Caco-2 (cell line): ENCODE measurements around the gene DYNC1LI1. TPM values are rescaled to one million over a fixed set of nuclear protein-coding genes. Genes with fewer than 3 reads are reported as not detected.
A peak's percentile ranks its signal among the peaks of the same experiment; 100 is the strongest.
"Not testable (repeated sequence)": the region's sequence is repeated elsewhere in the genome, so short reads cannot be mapped to it uniquely, and the experiment has no call there.

ENCODE experiments used
- BruUV-seq: library from RNA; stranded (reverse); fragments of 400-500 nt; replicated peaks from 2 replicates; lab custom pipeline; 2021; lab: Mats Ljungman, UMichigan
- CTCF ChIA-PET: fragments of 300-600 bp; sonication (Branson Sonifier 250); formaldehyde crosslinking; loops from one replicate; lab custom pipeline; 2022; ENCODE audit warnings: antibody characterized with exemption; lab: Charles Lee
- POLR2A ChIA-PET: fragments of 300-600 bp; sonication (Branson Sonifier 250); formaldehyde crosslinking; loops from one replicate; lab custom pipeline; 2022; ENCODE audit warnings: antibody characterized with exemption; lab: Charles Lee
- DNase-seq, 2 experiments: peaks; one replicate each; pipeline versions ENCODE4 v3.0.0 to v3.0.0-alpha.2; 2020 to 2022
- H3K27me3 ChIP-seq: replicated peaks from 2 replicates; pipeline ENCODE4 v1.6.0; 2011; ENCODE audit warnings: low read length; ENCODE audit not compliant: control insufficient read depth, insufficient read depth
- H3K36me3 ChIP-seq: 2 replicates; pipeline ENCODE4 v1.5.1; 2011; ENCODE audit warnings: low read length; ENCODE audit not compliant: control insufficient read depth, insufficient read depth
- H3K4me1 ChIP-seq: fragments of 250-450 bp; sonication (Bioruptor Pico); 2 replicates; pipeline ENCODE4 v1.5.1; 2020; ENCODE audit warnings: mild to moderate bottlenecking
- H3K4me3 ChIP-seq: 2 replicates; pipeline ENCODE4 v1.5.1; 2011; ENCODE audit warnings: low read depth, mild to moderate bottlenecking, control low read depth, low read length
- H3K9me3 ChIP-seq: fragments of 250-450 bp; sonication (Bioruptor Pico); 2 replicates; pipeline ENCODE4 v1.5.1; 2020; ENCODE audit warnings: mild to moderate bottlenecking, moderate library complexity
- H3K27ac Mint-ChIP-seq: one replicate; pipeline ENCODE4 v1.8.0; 2022; ENCODE audit warnings: mixed read lengths; ENCODE audit not compliant: unreplicated experiment
- H3K27me3 Mint-ChIP-seq: one replicate; pipeline ENCODE4 v1.8.0; 2022; ENCODE audit warnings: mixed read lengths; ENCODE audit not compliant: insufficient read depth, unreplicated experiment
- H3K36me3 Mint-ChIP-seq: one replicate; pipeline ENCODE4 v1.8.0; 2022; ENCODE audit warnings: mild to moderate bottlenecking, mixed read lengths; ENCODE audit not compliant: insufficient read depth, unreplicated experiment
- H3K4me1 Mint-ChIP-seq: one replicate; pipeline ENCODE4 v1.8.0; 2022; ENCODE audit warnings: low read depth, mixed read lengths; ENCODE audit not compliant: unreplicated experiment
- H3K4me3 Mint-ChIP-seq: one replicate; pipeline ENCODE4 v1.8.0; 2022; ENCODE audit warnings: mild to moderate bottlenecking, moderate library complexity, mixed read lengths; ENCODE audit not compliant: unreplicated experiment
- H3K9me3 Mint-ChIP-seq: one replicate; pipeline ENCODE4 v1.8.0; 2022; ENCODE audit warnings: mixed read lengths; ENCODE audit not compliant: unreplicated experiment
- intact Hi-C: fragments of 100-400 bp; cut with micrococcal nuclease; formaldehyde crosslinking; loops from one replicate; pipeline ENCODE4 v1.10.0; 2022; ENCODE audit not compliant: unreplicated experiment
- total RNA-seq: library from RNA; stranded (reverse); gene quantifications from 2 replicates; pipeline ENCODE4 v1.2.3, GENCODE V29; 2022
- TF ChIP-seq, protein P1 (sequence below), 2 experiments: fragments of 200-600 bp in 1 of 2; IDR thresholded peaks; 1 replicate in 1 of 2; 2 replicates in 1 of 2; pipeline versions ENCODE4 v1.5.1 to v1.8.0; 2011 to 2022; ENCODE audit warnings: antibody characterized with exemption in 1 of 2, control low read depth in 1 of 2, inconsistent platforms in 1 of 2, low read depth in 1 of 2, low read length in 1 of 2, mild to moderate bottlenecking in 1 of 2, moderate library complexity in 1 of 2; ENCODE audit not compliant: insufficient read depth in 1 of 2, severe bottlenecking in 1 of 2, unreplicated experiment in 1 of 2

The DYNC1LI1 gene
- total RNA-seq, 1 experiment from 2014 or later, result 35.4 TPM

DNA sequence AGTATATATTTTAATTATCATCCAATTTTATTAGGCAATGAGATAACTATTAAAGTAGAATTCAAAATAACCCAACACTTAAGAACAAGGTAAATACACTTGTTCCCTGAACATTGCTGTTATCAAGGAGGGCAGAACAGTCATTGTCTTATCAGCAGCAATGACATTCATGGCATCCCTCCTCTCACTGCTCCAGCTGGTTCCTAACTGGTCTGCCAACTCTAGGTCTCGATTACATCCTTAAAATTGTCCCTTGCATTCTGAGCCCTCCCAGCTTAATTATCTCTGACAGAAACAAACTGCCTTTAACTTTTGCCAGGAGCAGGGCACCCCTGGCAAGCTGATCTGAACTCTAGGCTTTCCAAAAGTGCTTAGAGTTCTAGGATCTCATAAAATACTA is 14.0 kb upstream of the DYNC1LI1 start:
- no peak overlapping the region for H3K4me3 Mint-ChIP-seq
- H3K36me3 Mint-ChIP-seq, result no peaks in the 10 kb centered on the region
- DNase-seq, result peak in 1 of 2 experiments; percentile 13
- no peaks in the 10 kb centered on the region for H3K9me3 Mint-ChIP-seq
- ChIA-PET CTCF (no interaction called here), POLR2A (no interaction called here)
- H3K4me1 Mint-ChIP-seq, result no peaks in the 10 kb centered on the region
- Histone ChIP-seq H3K4me1 (peaks cover 9% of the 10 kb centered on the region; the same call in 1 of the 2 replicates), H3K36me3 (no peaks in the 10 kb centered on the region), H3K9me3 (no peaks in the 10 kb centered on the region), H3K4me3 (no peak overlapping the region), H3K27me3 (no peaks in the 10 kb centered on the region)
- no peak overlapping the region for H3K27ac Mint-ChIP-seq
- H3K27me3 Mint-ChIP-seq, result no peaks in the 10 kb centered on the region
- intact Hi-C loops, result loop anchor here (2.0 kb wide), 1 partner anchor 14 kb away; the partner anchor contains the start of gene DYNC1LI1
- TF ChIP-seq, protein P1, sequence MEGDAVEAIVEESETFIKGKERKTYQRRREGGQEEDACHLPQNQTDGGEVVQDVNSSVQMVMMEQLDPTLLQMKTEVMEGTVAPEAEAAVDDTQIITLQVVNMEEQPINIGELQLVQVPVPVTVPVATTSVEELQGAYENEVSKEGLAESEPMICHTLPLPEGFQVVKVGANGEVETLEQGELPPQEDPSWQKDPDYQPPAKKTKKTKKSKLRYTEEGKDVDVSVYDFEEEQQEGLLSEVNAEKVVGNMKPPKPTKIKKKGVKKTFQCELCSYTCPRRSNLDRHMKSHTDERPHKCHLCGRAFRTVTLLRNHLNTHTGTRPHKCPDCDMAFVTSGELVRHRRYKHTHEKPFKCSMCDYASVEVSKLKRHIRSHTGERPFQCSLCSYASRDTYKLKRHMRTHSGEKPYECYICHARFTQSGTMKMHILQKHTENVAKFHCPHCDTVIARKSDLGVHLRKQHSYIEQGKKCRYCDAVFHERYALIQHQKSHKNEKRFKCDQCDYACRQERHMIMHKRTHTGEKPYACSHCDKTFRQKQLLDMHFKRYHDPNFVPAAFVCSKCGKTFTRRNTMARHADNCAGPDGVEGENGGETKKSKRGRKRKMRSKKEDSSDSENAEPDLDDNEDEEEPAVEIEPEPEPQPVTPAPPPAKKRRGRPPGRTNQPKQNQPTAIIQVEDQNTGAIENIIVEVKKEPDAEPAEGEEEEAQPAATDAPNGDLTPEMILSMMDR (IDR thresholded peaks at IDR 0.05; ENCODE audit: insufficient read depth in 1 of 2, low read depth in 1 of 2, low read length in 1 of 2, severe bottlenecking in 1 of 2, unreplicated experiment in 1 of 2), result no peak
- BruUV-seq, result no TSS peak

GRCh38 chr3:32583708-32584107 is 13.1 kb upstream of the DYNC1LI1 start:
- TF ChIP-seq, protein P1 (IDR thresholded peaks at IDR 0.05; ENCODE audit: insufficient read depth in 1 of 2, low read depth in 1 of 2, low read length in 1 of 2, severe bottlenecking in 1 of 2, unreplicated experiment in 1 of 2), result no peak
- Mint-ChIP-seq H3K4me3 (no peak overlapping the region), H3K27ac (no peak overlapping the region), H3K36me3 (no peaks in the 10 kb centered on the region), H3K27me3 (no peaks in the 10 kb centered on the region), H3K4me1 (no peaks in the 10 kb centered on the region), H3K9me3 (no peaks in the 10 kb centered on the region)
- Histone ChIP-seq H3K4me3 (no peak overlapping the region), H3K9me3 (no peaks in the 10 kb centered on the region), H3K4me1 (peaks cover 9% of the 10 kb centered on the region; the same call in 1 of the 2 replicates), H3K36me3 (no peaks in the 10 kb centered on the region), H3K27me3 (no peaks in the 10 kb centered on the region)
- POLR2A ChIA-PET, result no interaction called here
- intact Hi-C loops, result loop anchor here (2.0 kb wide), 1 partner anchor 13 kb away; the partner anchor contains the start of gene DYNC1LI1
- BruUV-seq, result no TSS peak
- DNase-seq, result no peak
- CTCF ChIA-PET, result no interaction called here

DNA sequence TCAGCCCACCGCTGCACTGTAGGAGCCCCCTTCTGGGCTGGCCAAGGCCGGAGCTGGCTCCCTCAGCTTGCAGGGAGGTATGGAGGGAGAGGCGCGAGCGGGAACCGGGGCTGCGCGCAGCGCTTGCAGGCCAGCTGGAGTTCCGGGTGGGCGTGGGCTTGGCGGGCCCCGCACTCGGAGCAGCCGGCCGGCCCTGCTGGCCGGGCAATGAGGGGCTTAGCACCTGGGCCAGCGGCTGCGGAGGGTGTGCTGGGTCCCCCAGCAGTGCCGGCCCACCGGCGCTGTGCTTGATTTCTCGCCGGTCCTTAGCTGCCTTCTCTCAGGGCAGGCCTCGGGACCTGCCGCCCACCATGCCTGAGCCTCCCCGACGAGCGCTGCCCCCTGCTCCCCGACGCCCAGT is 8.0 kb upstream of the DYNC1LI1 start:
- H3K27me3 ChIP-seq, intact Hi-C loops, H3K4me1 ChIP-seq, H3K4me3 ChIP-seq, CTCF ChIA-PET, H3K36me3 Mint-ChIP-seq, DNase-seq, BruUV-seq, H3K27ac Mint-ChIP-seq, POLR2A ChIA-PET, H3K27me3 Mint-ChIP-seq, H3K36me3 ChIP-seq, H3K4me3 Mint-ChIP-seq, H3K9me3 Mint-ChIP-seq, H3K9me3 ChIP-seq: not testable (repeated sequence)
- peaks cover 11% of the 10 kb centered on the region for H3K4me1 Mint-ChIP-seq
